ENCODE results near the gene AATK. TPM values are rescaled to one million over a fixed set of nuclear protein-coding genes. Genes with fewer than 3 reads are reported as not detected.

AATK gene
- total and polyA plus RNA-seq, 2 of the 13 experiments (the other 11 are each of a cell fraction or from before 2014, with no cell fraction given): 2.9 to 8.4 TPM

GRCh38 chr17:81083125-81083765 lies 82.8 kb downstream of the AATK start (continued):
- peak; percentile 88; the same call in 1 of the 2 replicates for TF ChIP-seq THAP8 (CRISPR knock-in tag; IDR thresholded peaks at IDR 0.05; ENCODE audit: borderline replicate concordance)

GRCh38 chr17:81082177-81083073 lies 83.6 kb downstream of the AATK start:
- CTCF ChIA-PET (ENCODE audit: low intra/inter-chr PET ratio, low total read pairs): interaction anchor here (0.9 kb wide), 1 partner anchor 19 kb away, joined by 3 read pairs; no protein-coding TSS in a partner anchor
- no peak for TF ChIP-seq THAP7 (CRISPR knock-in tag; IDR thresholded peaks at IDR 0.05)
- no peak for TF ChIP-seq ZNF768 (CRISPR knock-in tag; IDR thresholded peaks at IDR 0.05)
- TF ChIP-seq FOXO4 (CRISPR knock-in tag; conservative IDR thresholded peaks at IDR 0.05): 0 out of 2 replicates have a peak, but pooled peaks have one; percentile 62
- no peak for TF ChIP-seq KLF11 (CRISPR knock-in tag; IDR thresholded peaks at IDR 0.05)
- TF ChIP-seq ZBTB33 (CRISPR knock-in tag; IDR thresholded peaks at IDR 0.05): peak; percentile 43; the same call in 1 of the 2 replicates
- TF ChIP-seq ZBTB7B (CRISPR knock-in tag; IDR thresholded peaks at IDR 0.05): no peak
- TF ChIP-seq ATRX (CRISPR knock-in tag; IDR thresholded peaks at IDR 0.05; ENCODE audit: borderline replicate concordance): 0 out of 2 replicates have a peak, but pooled peaks have one; percentile 39
- 0 out of 2 replicates have a peak, but pooled peaks have one; percentile 50 for TF ChIP-seq ZNF430 (CRISPR knock-in tag; IDR thresholded peaks at IDR 0.05)
- TF ChIP-seq IRF9 (CRISPR knock-in tag; IDR thresholded peaks at IDR 0.05; ENCODE audit: borderline replicate concordance): peak; percentile 9; the same call in 1 of the 2 replicates
- TF ChIP-seq ZNF33B (CRISPR knock-in tag; IDR thresholded peaks at IDR 0.05): 0 out of 2 replicates have a peak, but pooled peaks have one; percentile 4
- peak; percentile 77; the same call in 1 of the 2 replicates for TF ChIP-seq NFIB (CRISPR knock-in tag; IDR thresholded peaks at IDR 0.05; ENCODE audit: borderline replicate concordance)
- no peak for TF ChIP-seq CBX1 (IDR thresholded peaks at IDR 0.05; ENCODE audit: low read depth)

More at GRCh38 chr17:81082177-81083073, 83.6 kb downstream of the AATK start:
- peak overlapping the region in 1 of 3 experiments; percentile 36; a peak in 1 of 6 replicates for H3K4me3 ChIP-seq (replicated peaks in 1 of 3; ENCODE audit: insufficient read depth in 1 of 3, low read depth in 2 of 3, low read length in 3 of 3)
- no peak overlapping the region for H2AFZ ChIP-seq (ENCODE audit: low read length)
- in situ Hi-C loops (cut with HindIII; ENCODE audit: extremely low pct_ligation_motif_present, low pct_unique_long_range_greater_than_20kb): loop anchor here (5.0 kb wide), 1 partner anchor 40 kb away; no protein-coding TSS in a partner anchor
- intact Hi-C loops (cut with micrococcal nuclease; ENCODE audit: unreplicated experiment): loop anchor here (5.0 kb wide), 1 partner anchor 35 kb away; no protein-coding TSS in a partner anchor
- no peaks in the 10 kb centered on the region for H3K9me3 ChIP-seq (ENCODE audit: low read length)
- WGBS (ENCODE audit: low lambda C conversion rate): 91% methylated on average over 25 of the region's 33 CpGs
- no peak for DNase-seq (ENCODE audit: low spot score)
- FAIRE-seq: no peak
- no TSS peak for BruUV-seq (replicated peaks)
- no peaks in the 10 kb centered on the region for H4K20me1 ChIP-seq (ENCODE audit: insufficient read depth, low read length)
- peak overlapping the region; percentile 54 for H3K4me2 ChIP-seq (ENCODE audit: low read depth, low read length)
- no peaks in the 10 kb centered on the region for H3K27me3 ChIP-seq (ENCODE audit: control insufficient read depth in 1 of 2, insufficient read depth in 2 of 2, low read length in 2 of 2)
- H3K4me1 ChIP-seq (ENCODE audit: insufficient read depth, low read length): peaks cover 34% of the 10 kb centered on the region
- peak; percentile 15; the same call in 1 of the 3 replicates for ATAC-seq
- H3K79me2 ChIP-seq (ENCODE audit: insufficient read depth, low read length): peaks cover 4% of the 10 kb centered on the region
- POLR2A ChIA-PET: interaction anchor here (1.0 to 1.7 kb wide), 14 partner anchors 10 to 91 kb away, joined by 3 to 20 read pairs (median 6); partner anchors contain the start of gene BAIAP2
- H3K36me3 ChIP-seq (replicated peaks in 1 of 2; ENCODE audit: control insufficient read depth in 1 of 2, insufficient read depth in 2 of 2, low read length in 2 of 2): peaks cover 25 to 32% of the 10 kb centered on the region in 2 experiments
- H3K27ac ChIP-seq (ENCODE audit: extremely low read length, insufficient read depth, low read length): peak overlapping the region; percentile 86
- H3K9ac ChIP-seq (ENCODE audit: insufficient read depth, low read depth, low read length): peak overlapping the region; percentile 75

Measured in HepG2 (cell line).